NK-92 (cell line): ENCODE measurements around the gene PRCD.

Experiments used
- DNase-seq: peaks from one replicate; lab custom pipeline; 2025; ENCODE audit not compliant: unreplicated experiment; lab: John Stamatoyannopoulos, UW

Gene PRCD

GRCh38 chr17:76539631-76540271 lies at the start of gene PRCD:
Gene PRCD, plus strand, starts transcription at chr17:76540044. Its CDS starts 98 bp downstream, at chr17:76540142.
- DNase-seq = no peak

- no peak for DNase-seq
Observed at GRCh38 chr17:76490112-76490710, 49.6 kb upstream of the PRCD start.

GRCh38 chr17:76491271-76492122 lies 48.3 kb upstream of the PRCD start:
- DNase-seq = no peak

- no peak for DNase-seq
Observed at GRCh38 chr17:76492123-76492988, 47.5 kb upstream of the PRCD start.

- no peak for DNase-seq
Observed at GRCh38 chr17:76492989-76493501, 46.8 kb upstream of the PRCD start.

GRCh38 chr17:76493505-76494167 lies 46.2 kb upstream of the PRCD start:
- no peak for DNase-seq

GRCh38 chr17:76495663-76496400 lies 44.0 kb upstream of the PRCD start:
- no peak for DNase-seq

- no peak for DNase-seq
Observed at GRCh38 chr17:76496464-76496863, 43.4 kb upstream of the PRCD start.

- DNase-seq = no peak
Observed at GRCh38 chr17:76497699-76497978, 42.2 kb upstream of the PRCD start.

- DNase-seq = no peak
Observed at GRCh38 chr17:76497979-76498875, 41.6 kb upstream of the PRCD start.

- no peak for DNase-seq
Observed at GRCh38 chr17:76498876-76499251, 41.0 kb upstream of the PRCD start.

- DNase-seq = no peak
Observed at GRCh38 chr17:76499267-76499667, 40.6 kb upstream of the PRCD start.

- DNase-seq = no peak
Observed at GRCh38 chr17:76500074-76500746, 39.6 kb upstream of the PRCD start.

GRCh38 chr17:76500747-76501017 lies 39.2 kb upstream of the PRCD start:
- DNase-seq = no peak

- DNase-seq = peak; percentile 63
Observed at GRCh38 chr17:76501018-76501826, 38.6 kb upstream of the PRCD start, which contains the start of gene RHBDF2. Gene RHBDF2, minus strand, starts transcription at chr17:76501423. Its CDS starts 19,899 bp downstream, at chr17:76481524.

GRCh38 chr17:76501827-76502307 lies 38.0 kb upstream of the PRCD start:
- no peak for DNase-seq
